NK-92 (cell line): ENCODE results near the gene C2CD4C.
"Not testable (repeated sequence)": the region's sequence is repeated elsewhere in the genome, so short reads cannot be mapped to it uniquely, and the experiment has no call there.

ENCODE experiments used
- DNase-seq: peaks from one replicate; lab custom pipeline; 2025; ENCODE audit not compliant: unreplicated experiment; lab: John Stamatoyannopoulos, UW

C2CD4C gene

GRCh38 chr19:408902-409515, at the start of gene C2CD4C:
Gene C2CD4C (minus strand): TSS chr19:409147. CDS start chr19:408361, 786 bp downstream.
- DNase-seq, result no peak

- DNase-seq, result no peak
Measured at GRCh38 chr19:458091-459042, 49.4 kb upstream of the C2CD4C start.

GRCh38 chr19:457636-458035, 48.7 kb upstream of the C2CD4C start:
- DNase-seq, result no peak

- no peak for DNase-seq
Measured at GRCh38 chr19:456547-457110, 47.7 kb upstream of the C2CD4C start.

GRCh38 chr19:455851-456546, 47.1 kb upstream of the C2CD4C start:
- no peak for DNase-seq

GRCh38 chr19:455031-455705, 46.2 kb upstream of the C2CD4C start:
- no peak for DNase-seq

GRCh38 chr19:453606-454005, 44.7 kb upstream of the C2CD4C start:
- no peak for DNase-seq

- DNase-seq, result no peak
Measured at GRCh38 chr19:452829-453228, 43.9 kb upstream of the C2CD4C start.

- DNase-seq, result not testable (repeated sequence)
Measured at GRCh38 chr19:450912-451481, 42.0 kb upstream of the C2CD4C start.

GRCh38 chr19:449916-450315, 41.0 kb upstream of the C2CD4C start:
- no peak for DNase-seq

- DNase-seq, result no peak
Measured at GRCh38 chr19:447816-448560, 39.0 kb upstream of the C2CD4C start.

- no peak for DNase-seq
Measured at GRCh38 chr19:447064-447426, 38.1 kb upstream of the C2CD4C start.

GRCh38 chr19:444677-445210, 35.8 kb upstream of the C2CD4C start:
- no peak for DNase-seq

GRCh38 chr19:443005-443404, 34.1 kb upstream of the C2CD4C start:
- no peak for DNase-seq

GRCh38 chr19:442085-442484, 33.1 kb upstream of the C2CD4C start:
- no peak for DNase-seq

- DNase-seq, result no peak
Measured at GRCh38 chr19:441213-441836, 32.4 kb upstream of the C2CD4C start.

- DNase-seq, result no peak
Measured at GRCh38 chr19:440391-441212, 31.7 kb upstream of the C2CD4C start.

GRCh38 chr19:439167-439900, 30.4 kb upstream of the C2CD4C start:
- no peak for DNase-seq
